Left kidney (tissue), 8 donors: Measurements from ENCODE around the gene KANSL3. TPM values are rescaled to one million over a fixed set of nuclear protein-coding genes. Genes with fewer than 3 reads are reported as not detected.
"Not testable (repeated sequence)": the region's sequence is repeated elsewhere in the genome, so short reads cannot be mapped to it uniquely, and the experiment has no call there.

Source experiments
- DNase-seq: peaks from one replicate; pipeline ENCODE4 v3.0.0-alpha.2; 2013
- long read RNA-seq, 8 donors: transcript quantifications; one replicate each; lab custom pipeline, GENCODE V29; 2026
- polyA plus RNA-seq: library from polyadenylated mRNA; unstranded; fragments of 120-200 nt; gene quantifications from one replicate; pipeline ENCODE4 v1.2.1, GENCODE V29; 2013; ENCODE audit not compliant: insufficient read length

Gene KANSL3
- polyA plus RNA-seq = 70.6 TPM
- long read RNA-seq, donor 1, full-length matches to known transcripts = 1 of 1 reads
- long read RNA-seq, donor 1, partial matches to known transcripts = 0 of 1 reads
- long read RNA-seq, donor 1, other reads (novel, unspliced or antisense) = 0 of 1 reads
- long read RNA-seq, donor 2, full-length matches to known transcripts = 2 of 2 reads
- long read RNA-seq, donor 2, partial matches to known transcripts = 0 of 2 reads
- long read RNA-seq, donor 2, other reads (novel, unspliced or antisense) = 0 of 2 reads
- long read RNA-seq, donor 3, full-length matches to known transcripts = 2 of 2 reads
- long read RNA-seq, donor 3, partial matches to known transcripts = 0 of 2 reads
- long read RNA-seq, donor 3, other reads (novel, unspliced or antisense) = 0 of 2 reads
- long read RNA-seq, donor 4 = 0 reads
- long read RNA-seq, donor 5, full-length matches to known transcripts = 3 of 3 reads
- long read RNA-seq, donor 5, partial matches to known transcripts = 0 of 3 reads
- long read RNA-seq, donor 5, other reads (novel, unspliced or antisense) = 0 of 3 reads
- long read RNA-seq, donor 6, partial matches to known transcripts = 0 of 1 reads
- long read RNA-seq, donor 6, other reads (novel, unspliced or antisense) = 0 of 1 reads
- long read RNA-seq, donor 7, full-length matches to known transcripts = 3 of 3 reads
- long read RNA-seq, donor 7, partial matches to known transcripts = 0 of 3 reads
- long read RNA-seq, donor 7, other reads (novel, unspliced or antisense) = 0 of 3 reads
- long read RNA-seq, donor 8 = 0 reads

DNA sequence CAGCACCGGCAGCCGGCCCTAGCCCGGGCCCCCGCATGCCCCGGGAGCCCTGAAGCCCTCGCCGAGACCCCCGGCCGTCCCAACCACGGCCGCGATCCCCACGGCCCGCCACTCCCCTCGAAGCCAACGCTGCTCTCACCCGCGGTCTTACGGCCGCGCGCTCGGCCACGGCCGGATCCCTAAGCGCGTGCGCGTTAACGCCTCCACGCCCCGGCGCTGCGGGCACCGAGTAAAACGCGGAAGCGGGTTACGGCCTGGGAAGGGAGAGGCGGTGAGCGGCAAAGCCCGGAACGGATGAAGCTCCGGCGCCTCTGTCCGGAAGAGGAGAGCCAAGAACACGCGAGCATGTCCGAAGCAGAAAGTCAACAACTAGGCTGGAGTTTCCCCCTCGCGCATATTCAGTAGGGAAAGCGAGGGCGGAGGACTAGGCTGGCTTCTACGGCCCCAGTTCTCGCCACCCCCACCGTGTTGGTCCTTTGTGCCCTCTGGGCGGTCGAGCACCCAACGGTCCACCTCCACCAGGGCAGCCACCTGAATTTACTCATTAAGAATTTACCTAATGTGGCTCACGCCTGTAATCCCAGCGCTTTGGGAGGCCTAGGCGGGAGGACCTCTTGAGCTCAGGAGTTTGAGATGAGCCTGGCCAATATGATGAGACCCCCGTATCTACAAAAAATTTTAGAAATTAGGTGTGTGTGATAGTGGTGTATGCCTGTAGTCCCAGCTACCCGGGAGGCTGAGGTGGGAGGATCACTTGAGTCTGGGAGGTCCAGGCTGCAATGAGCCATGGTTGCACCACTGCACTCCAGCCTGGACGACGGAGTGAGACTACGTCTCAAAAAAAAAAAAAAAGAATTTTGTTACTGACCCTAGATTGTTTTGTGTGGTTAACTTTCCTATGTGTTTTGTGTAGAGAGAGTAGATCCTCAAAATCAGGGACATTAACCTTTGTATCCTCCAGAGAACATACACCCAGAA, at the start of gene KANSL3:
KANSL3 (minus strand) TSS at position 169 of the 978 bp plus-strand sequence. CDS start 1,177 bp downstream, outside the sequence.
- DNase-seq = peak; percentile 91

DNA sequence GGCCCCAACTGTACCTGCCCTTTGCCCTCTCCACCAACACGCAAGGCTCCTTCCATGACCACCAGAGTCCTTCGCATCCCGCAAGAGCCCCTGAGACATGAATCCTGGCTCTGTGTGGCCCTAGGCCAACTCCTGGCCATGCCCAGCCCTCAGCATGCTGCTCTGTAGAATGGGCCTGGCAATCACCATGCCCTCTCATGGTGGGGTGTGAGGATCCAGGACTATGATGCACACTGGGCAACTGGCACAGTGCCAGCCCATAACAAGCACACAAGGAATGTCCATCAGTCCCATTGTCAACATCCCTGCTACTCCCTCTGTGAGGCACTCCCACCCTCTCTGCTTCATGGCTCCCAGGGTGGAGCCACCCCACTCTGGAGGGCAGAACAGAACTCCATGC, 49.2 kb upstream of the KANSL3 start:
- no peak for DNase-seq

DNA sequence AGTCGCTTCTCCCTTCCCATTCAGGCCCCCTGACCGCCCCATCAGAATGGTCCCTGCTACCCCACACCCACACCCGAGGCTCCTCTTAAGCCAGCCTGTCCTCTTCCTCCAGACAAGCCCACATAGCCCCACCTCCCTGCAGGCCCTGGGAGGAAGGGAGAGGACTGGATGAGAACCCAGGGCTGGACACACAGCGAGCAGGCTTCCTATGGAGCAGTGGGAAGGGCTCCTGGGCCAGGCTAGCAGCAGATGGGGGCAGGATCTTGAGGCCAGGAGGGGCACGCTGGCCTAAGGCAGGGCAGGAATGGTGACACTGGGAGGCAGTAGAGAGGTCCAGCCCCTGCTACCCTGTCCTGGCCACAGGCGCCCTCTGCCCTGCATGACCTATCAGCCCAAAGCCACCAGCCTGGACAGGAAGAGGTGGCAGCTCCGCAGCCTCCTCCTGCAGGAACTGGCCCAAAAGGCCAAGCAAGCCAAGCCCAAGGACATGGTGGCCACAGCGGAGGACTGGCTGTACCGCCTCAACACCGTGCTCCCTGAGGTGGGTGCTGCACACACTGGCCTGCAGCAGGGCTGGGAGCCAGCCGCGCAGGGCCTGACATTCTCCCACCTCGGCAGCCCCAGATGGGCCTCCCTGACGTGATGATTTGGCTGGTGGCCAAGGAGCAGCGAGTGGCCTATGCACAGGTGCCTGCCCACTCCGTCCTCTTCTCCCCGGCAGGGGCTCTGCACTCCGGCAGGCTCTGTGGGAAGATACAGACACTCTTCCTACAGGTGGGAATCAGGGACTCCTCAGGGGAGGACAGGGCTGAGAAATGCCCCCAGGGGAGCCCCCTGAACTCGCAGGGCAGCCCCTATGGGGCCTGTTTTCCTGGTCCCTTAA, 47.7 kb upstream of the KANSL3 start:
- DNase-seq = peak; percentile 41

DNA sequence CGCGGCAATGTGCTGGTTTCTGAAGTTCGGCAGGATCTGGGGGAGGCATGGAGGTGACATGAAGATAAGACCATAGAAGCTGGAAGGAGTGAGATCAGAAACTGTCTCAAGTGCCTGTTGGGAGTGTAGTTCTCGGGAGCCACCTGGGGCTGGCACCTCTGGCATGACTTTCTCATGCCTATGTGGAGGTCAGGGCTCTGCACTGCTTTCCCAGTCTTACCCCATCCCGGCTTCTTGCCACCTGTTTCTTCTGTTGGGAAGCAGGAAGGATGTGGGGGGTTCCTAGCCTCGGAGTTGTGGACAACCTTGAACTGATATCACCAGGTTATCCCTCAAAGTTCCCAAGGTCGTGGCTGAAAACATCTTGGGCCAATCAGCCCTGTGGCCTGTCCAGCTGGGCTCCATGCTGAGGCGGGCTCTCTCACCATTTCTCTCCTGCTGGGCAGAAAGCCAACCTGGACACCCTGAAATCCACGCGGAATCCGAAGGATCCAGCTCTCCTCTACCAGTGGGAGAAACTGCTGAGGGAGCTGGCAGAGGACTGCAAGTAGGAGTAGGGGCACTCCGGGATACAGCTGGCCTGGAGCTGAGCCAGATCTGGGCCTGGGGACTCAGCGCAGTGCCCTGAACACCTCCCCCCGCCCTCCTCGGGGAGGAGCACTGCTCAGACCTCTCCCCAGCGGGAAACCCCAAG, 46.9 kb upstream of the KANSL3 start:
- peak; percentile 3 for DNase-seq

DNA sequence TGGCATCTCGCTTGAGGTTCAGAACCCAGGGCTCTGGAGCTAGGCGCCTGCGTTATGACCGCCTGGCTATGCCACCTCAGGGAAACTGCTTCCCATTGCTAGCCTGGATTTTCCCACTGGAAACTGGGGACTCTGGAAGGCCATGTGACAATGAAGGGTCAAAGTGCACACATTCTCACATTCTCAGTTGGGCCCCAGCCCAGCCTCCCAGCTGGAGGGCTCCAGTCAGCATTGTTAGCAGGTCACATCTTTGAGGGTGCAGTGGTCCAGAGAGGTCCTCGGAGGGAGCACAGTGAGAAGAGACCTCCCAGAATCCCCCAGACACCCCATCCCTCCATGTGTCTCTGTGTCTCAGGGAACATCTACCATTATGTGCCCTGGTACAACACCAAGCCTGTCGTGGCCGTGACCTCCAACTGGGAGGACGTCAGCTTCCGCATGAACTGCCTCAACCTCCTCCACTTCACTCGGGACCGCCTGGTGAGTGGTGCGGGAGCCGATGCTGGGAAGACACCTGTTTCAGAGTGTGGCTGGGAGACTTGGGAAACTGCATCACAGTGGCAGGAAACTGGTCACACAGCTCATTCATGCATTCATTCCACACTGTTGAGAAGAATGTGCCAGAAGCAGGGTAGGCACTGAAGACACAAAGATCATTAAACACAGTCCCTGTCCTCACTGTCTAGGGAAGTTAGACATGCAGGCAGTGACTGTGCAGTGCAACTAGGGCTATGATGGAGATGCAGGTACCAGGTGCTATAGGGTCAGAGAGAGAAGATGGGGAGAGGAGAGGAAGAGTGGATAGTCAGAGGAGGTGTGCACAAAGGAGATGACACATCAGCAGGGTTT, 46.1 kb upstream of the KANSL3 start:
- DNase-seq = no peak

DNA sequence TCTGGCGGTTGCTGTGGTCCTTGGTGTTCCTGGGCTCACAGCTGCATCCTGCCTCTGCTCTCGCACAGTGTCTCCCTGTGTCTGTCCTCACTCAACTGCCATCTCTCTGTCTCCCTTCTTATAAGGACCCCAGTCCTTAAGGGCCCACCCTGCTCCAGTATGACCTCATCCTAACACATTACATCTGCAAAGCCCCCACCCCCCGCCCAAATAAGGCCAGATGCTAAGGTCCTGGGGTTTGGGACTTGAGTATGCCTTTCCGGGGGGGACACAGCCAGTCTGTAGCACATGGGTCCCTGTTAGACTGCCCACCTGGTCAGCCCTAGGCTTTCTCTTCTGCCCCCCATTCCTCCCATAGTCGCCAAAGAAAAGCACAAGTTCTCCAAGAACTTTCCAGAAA, 45.2 kb upstream of the KANSL3 start:
- DNase-seq = no peak

DNA sequence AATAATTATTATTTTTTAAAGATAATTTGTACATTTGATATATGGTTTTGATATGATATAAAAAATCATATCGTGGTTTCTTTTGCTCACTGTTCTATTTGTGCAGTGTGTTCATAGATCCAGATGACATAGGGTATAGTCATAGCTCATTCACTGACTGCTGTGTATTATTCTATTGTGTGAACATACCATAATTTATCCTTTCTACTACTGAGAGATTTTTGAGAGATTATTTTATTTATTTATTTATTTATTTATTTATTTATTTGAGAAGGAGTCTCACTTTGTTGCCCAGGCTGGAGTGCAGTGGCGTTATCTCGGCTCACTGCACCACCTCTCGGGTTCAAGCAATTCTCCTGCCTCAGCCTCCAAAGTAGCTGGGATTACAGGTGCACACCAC, 43.4 kb upstream of the KANSL3 start:
- no peak for DNase-seq

DNA sequence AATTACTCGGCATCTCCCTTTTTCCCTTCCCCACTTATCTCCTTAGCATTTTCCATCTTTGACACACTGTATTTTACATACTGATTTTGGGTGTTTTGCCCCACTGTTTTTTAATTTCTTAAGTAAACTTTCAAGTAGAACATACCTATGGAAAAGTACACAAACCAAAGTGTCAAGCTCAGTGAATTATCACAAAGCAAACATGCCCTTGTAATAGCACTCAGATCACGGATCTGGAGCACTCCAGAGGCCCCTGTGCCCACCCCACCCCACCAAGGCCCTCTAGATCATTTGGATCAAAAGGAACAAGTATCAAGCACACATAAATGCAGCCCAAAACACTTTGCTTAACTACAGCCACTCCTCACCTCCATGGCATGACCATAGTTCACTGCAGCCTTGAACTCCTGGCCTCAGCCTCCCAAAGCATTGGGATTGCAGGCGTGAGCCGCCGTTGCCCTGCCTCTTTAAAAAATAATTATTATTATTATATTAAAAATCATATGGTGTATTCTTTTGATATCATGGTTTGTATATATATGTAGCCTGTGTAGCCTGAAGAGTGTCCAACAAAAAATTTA, 42.5 kb upstream of the KANSL3 start:
- no peak for DNase-seq

DNA sequence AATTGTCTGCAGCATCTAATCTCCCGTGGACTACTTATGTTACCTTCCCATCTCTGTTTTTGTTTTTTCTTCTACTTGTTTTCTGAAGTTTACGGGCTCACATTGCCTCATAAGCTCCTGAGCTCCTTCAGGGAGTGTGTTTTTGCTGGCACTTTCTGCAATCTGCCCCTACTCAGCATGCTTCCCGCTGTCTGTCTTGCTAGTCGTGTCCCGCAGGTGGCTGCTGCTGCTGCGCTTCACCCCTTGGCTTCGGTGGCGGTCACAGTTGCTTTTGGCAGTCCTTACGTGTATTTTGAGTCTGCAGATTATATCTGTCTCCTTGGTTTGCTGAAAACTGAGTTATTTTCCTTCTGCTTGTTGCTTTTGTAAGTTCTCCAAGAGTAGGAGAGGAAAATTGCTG, 41.7 kb upstream of the KANSL3 start:
- peak; percentile 12 for DNase-seq

DNA sequence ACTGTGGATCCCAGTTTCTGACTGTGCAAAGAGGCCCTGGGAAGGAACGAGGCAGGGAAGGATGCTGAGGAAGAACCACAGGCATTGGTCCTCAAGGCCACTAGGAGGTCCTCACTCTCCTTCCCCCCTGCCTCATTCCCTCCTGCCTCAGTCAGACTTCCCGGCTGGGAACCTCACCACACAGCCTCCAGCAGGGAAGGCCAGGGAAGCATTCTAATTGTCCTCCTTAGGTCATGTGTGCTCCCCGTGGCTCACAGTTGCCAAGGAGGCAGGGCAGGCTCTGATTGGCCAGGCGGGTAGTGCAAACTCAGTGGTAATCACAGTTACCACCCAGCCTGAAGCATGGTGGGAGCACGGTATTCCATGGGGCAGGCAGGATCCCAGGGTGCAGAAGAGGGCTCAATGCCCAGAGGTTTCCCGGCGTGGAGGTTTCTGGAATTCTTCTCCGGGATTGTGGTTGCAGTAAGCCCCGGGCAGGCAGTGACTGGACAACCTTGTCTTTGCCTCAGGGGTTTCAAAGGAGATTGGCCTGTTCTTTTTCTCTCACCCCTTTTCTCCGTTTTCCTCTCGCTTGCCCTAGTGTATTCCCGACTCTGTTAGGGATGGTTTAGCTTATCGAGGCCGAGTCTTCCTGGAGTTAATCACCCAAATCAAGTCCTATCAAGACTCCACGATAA, 31.6 kb upstream of the KANSL3 start:
- no peak for DNase-seq

DNA sequence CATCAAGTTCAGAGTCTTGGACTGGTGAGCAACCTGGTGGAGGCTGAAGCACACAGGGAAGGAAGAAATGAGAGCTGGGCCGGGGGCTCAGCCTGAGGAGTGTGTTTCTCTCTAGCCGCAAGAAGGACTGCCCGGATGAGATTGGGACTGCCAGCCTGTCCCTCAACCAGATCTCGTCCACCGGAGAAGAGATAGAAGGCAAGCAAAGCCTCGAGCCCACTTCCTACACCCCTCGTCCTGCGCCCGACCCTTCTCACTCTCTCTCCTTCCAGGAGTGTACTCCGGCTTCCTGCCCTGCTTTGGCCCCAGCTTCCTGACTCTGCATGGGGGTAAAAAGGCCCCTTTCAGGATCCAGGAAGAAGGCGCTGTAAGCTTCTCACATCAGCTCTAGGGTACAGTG, 30.7 kb upstream of the KANSL3 start:
- DNase-seq = no peak

DNA sequence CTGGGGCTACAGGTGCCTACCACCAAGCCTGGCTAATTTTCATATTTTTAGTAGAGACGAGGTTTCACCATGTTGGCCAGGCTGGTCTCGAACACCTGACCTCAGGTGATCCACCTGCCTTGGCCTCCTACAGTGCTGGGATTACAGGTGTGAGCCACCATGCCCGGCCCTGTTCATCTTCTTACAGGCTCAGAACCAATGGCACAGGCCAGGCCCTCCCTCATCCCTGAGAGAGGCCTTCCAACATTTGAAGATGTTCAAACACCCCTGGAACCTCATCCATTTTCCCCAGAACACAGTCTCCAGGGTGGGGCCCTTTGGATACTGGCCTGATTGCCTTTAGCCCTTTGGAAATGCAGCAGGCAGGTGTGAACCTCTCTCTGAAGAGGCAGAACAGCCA, 27.6 kb upstream of the KANSL3 start:
- not testable (repeated sequence) for DNase-seq

DNA sequence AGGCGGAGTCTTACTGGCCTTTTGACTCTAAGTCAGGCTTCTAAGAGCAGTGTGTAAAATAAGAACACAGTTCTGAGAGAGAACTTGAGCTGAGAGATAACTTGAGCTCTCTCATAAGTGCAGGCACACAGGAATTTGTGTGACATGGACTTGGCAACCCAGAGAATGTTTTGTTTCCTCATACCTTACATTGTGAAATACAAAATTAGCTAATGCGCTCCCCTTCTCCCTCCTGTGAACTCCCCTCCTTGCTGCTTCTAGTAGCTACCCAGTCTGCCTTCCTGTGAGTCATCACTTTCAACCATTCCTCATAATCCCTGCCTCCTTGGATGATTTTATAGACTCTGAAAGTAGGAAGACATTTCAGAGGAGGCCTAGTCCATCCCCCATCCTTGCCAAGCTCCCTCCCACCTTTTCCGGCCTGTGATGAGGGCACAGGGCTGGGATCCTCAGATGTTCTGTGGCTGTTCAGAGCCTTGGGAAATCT, 27.0 kb upstream of the KANSL3 start:
- DNase-seq = no peak

DNA sequence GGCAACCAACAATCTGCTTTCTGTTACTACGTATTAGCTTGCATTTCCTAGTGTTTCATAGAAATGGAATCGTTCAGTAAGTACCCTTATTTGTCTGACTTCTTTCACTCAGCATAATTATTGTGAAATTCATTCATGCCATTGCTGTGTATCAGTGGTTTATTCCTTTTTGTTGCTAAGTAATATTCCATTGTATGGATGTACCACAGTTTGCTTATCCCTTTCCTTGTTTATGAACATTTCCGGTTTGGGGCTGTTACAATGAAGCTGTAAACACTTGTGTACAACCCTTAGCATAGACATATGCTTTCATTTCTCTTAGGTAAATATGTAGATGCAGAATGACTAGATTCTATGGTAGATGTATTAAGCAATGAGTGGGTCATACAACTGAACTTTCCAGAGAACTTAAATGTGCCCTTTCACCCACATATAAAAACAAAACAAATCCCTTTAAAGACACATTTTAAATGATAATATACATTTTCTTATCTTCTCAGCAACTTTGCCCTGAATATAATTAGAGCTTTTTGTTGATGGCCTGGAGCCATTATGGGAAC, 26.3 kb upstream of the KANSL3 start:
- no peak for DNase-seq

DNA sequence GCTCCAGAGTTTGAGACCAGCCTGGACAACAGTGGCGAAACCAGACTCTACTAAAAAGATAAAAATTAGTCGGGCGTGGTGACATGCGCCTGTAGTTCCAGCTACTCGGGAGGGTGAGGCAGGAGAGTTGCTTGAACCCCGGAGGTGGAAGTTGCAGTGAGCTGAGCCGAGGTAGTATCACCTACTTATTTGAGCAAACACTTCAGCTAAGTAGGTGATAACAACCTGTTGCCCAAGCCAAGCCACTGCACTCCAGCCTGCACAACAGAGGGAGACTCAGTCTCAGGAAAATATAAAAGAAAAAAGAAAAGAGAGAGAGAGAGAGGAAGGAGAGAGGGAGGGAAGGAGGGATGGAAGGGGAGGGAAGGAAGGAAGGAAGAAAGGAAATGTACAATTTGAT, 25.7 kb upstream of the KANSL3 start:
- no peak for DNase-seq

DNA sequence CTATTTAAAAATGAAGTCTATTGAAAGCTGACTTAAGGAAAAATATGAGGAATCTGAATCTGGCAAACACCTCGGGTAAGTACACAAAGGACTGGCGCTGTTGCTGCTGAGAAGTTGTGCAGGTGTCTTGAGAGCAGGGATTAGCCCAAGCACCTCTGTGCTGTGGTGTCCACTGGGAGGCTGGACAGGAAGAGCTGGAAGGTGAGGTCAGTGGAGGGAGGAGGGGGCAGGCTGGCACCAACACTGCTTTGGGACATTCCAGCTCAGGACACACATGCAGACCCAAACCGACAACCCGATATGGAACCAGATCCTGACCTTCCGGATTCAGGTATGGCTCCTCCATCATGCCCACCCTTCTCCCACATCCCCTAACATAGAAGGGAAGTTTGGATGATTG, 25.1 kb upstream of the KANSL3 start:
- DNase-seq = no peak

DNA sequence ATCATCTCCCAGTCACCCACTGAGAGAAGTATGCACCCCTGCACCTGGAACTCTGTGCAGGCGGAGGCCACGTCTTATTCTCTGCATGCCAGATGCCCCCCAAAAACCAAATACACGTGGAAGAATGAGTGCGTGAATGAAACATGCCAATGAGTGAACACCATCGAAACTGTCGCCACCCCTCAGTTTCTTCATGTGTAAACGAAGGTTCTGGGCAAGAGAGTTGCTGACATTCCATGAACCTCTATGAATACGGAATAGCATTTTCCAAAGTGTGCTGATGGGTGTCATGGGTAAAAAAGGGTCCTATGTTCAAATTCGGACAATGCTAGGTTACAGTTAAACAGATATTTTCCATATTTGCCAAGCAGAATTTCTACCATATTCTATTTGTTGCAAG, 24.2 kb upstream of the KANSL3 start:
- DNase-seq = no peak

DNA sequence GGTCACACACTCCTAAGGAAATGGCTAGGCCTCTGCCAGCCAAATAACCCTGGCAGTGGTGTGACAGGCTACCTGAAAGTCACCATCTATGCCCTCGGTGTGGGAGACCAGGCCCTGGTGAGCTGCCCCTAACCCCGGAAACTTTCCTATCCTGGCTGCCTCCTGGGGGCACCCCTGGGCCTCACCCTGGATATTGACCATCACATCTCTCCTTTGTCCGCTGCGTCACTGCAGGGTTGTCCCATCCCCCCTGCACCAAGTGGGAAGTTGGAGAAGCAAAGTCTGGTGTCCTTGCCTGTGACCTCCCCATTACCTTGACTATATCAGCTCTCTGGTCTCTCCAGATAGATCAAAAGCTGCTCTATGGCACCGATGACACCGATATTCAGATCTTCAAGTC, 23.2 kb upstream of the KANSL3 start:
- DNase-seq = no peak
